ENCODE results near the gene SLC39A9.

- TF ChIP-seq GATA2 (IDR thresholded peaks at IDR 0.05; ENCODE audit: low read depth, low read length) (no peak), GATA3 (IDR thresholded peaks at IDR 0.05; ENCODE audit: low read depth, low read length) (no peak)
Measured at GRCh38 chr14:69483765-69484443, 85.4 kb downstream of the SLC39A9 start.
